Suppressor macrophage treated with lipopolysaccharide for 1 hour (primary cell): ENCODE measurements around the gene RANBP3.
"Not testable (repeated sequence)": the region's sequence is repeated elsewhere in the genome, so short reads cannot be mapped to it uniquely, and the experiment has no call there.

Experiments
- DNase-seq, 3 donors: peaks; one replicate each; pipeline ENCODE4 v3.0.0-alpha.2; 2020 to 2022

RANBP3 gene

GRCh38 chr19:5899728-5900526, 78.0 kb downstream of the RANBP3 start:
- DNase-seq: no peak

- no peak for DNase-seq
These were observed 80.6 kb downstream of the RANBP3 start for GRCh38 chr19:5897189-5897969.

- no peak for DNase-seq
These were observed 81.4 kb downstream of the RANBP3 start for GRCh38 chr19:5896365-5897076.

GRCh38 chr19:5895890-5896289, 82.0 kb downstream of the RANBP3 start:
- no peak for DNase-seq

- DNase-seq: no peak
These were observed 82.5 kb downstream of the RANBP3 start for GRCh38 chr19:5895409-5895808.

- no peak for DNase-seq
These were observed 83.1 kb downstream of the RANBP3 start for GRCh38 chr19:5894704-5895349.

GRCh38 chr19:5893907-5894703, 83.8 kb downstream of the RANBP3 start:
- DNase-seq: no peak

- DNase-seq: peak in 1 of 3 donors; percentile 6
These were observed 84.5 kb downstream of the RANBP3 start for GRCh38 chr19:5893296-5893903.

GRCh38 chr19:5892772-5893275, 85.1 kb downstream of the RANBP3 start:
- DNase-seq: no peak

GRCh38 chr19:5891938-5892771, 85.8 kb downstream of the RANBP3 start:
- DNase-seq: peak; percentile 39 to 72 (median 59)

- DNase-seq: no peak
These were observed 86.4 kb downstream of the RANBP3 start for GRCh38 chr19:5891572-5891937.

- DNase-seq: no peak
These were observed 87.8 kb downstream of the RANBP3 start for GRCh38 chr19:5890099-5890498.

GRCh38 chr19:5889288-5889971, 88.5 kb downstream of the RANBP3 start:
- DNase-seq: no peak

- peak; percentile 28 to 59 (median 52) for DNase-seq
These were observed 93.7 kb downstream of the RANBP3 start for GRCh38 chr19:5884065-5884811.

GRCh38 chr19:5883157-5883873, 94.6 kb downstream of the RANBP3 start:
- DNase-seq: not testable (repeated sequence)

GRCh38 chr19:5882421-5882968, 95.4 kb downstream of the RANBP3 start:
- no peak for DNase-seq

- no peak for DNase-seq
These were observed 96.2 kb downstream of the RANBP3 start for GRCh38 chr19:5881543-5882299.
